ENCODE data around the gene GALNT13.

The GALNT13 gene

GRCh38 chr2:154495455-154495868 is 623.7 kb downstream of the GALNT13 start:
- DNase-seq = no peak

DNA sequence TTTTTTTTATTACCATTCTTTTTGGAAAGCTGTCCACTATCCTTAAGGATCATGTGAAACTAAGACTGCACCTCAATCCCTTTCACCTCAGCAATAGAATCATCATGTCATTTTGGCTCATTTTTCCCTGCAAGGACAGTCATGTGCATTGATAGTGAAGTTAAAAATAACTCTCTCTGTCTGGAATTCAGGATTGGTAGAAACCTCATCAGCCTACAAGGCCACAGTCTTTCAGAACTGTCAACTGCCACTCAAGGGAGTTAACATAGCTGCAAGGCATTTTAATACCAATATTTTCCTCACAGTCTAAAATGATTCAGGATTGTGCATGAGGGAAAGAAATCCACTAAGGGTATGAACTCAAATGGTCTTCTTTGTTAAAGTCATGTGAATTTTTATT is 625.3 kb downstream of the GALNT13 start:
- no peak for DNase-seq
